Large intestine (tissue), 3 donors: Measurements from ENCODE around the gene EGFL7. TPM values are rescaled to one million over a fixed set of nuclear protein-coding genes. Genes with fewer than 3 reads are reported as not detected.

Source experiments
- DNase-seq, 2 donors: peaks; one replicate each; pipeline versions ENCODE4 v3.0.0 to v3.0.0-alpha.2; 2013
- H3K27ac ChIP-seq: one replicate; pipeline ENCODE4 v1.5.1; 2013; ENCODE audit warnings: low read length
- H3K27me3 ChIP-seq: 2 replicates; pipeline ENCODE4 v1.6.1; 2013; ENCODE audit warnings: low read length; ENCODE audit not compliant: control insufficient read depth, insufficient read depth
- H3K36me3 ChIP-seq: 2 replicates; pipeline ENCODE4 v1.6.1; 2013; ENCODE audit warnings: low read length; ENCODE audit not compliant: control insufficient read depth, insufficient read depth
- H3K4me1 ChIP-seq: one replicate; pipeline ENCODE4 v1.6.1; 2013; ENCODE audit warnings: low read length; ENCODE audit not compliant: control insufficient read depth, insufficient read depth
- H3K4me3 ChIP-seq: one replicate; pipeline ENCODE4 v1.5.1; 2013; ENCODE audit warnings: low read length
- H3K9me3 ChIP-seq: one replicate; pipeline ENCODE4 v1.6.1; 2013; ENCODE audit warnings: mild to moderate bottlenecking, low read depth, low read length, moderate library complexity; ENCODE audit not compliant: control insufficient read depth
- WGBS: methylation state at CpG from one replicate; pipeline ENCODE4 v1.1.5; 2013; ENCODE audit warnings: low lambda C conversion rate; ENCODE audit not compliant: insufficient coverage; 5-methylcytosine and 5-hydroxymethylcytosine counted together
- polyA plus RNA-seq: library from polyadenylated mRNA; unstranded; fragments of 120-200 nt; gene quantifications from one replicate; pipeline ENCODE4 v1.2.1, GENCODE V29; 2013

EGFL7 gene
- polyA plus RNA-seq, 1 donor: 47.5 TPM

GRCh38 chr9:136674786-136675349 lies 12.2 kb downstream of the EGFL7 start:
- Histone ChIP-seq H3K36me3 (peaks cover 47% of the 10 kb centered on the region), H3K27me3 (no peaks in the 10 kb centered on the region), H3K4me3 (no peak overlapping the region), H3K9me3 (no peaks in the 10 kb centered on the region), H3K27ac (peak overlapping the region; percentile 98), H3K4me1 (peaks cover 89% of the 10 kb centered on the region)
- WGBS: no CpG with 5 or more reads among the region's 11 CpGs
- DNase-seq: peak; percentile 92 to 96

- peak; percentile 76 to 89 for DNase-seq
- Histone ChIP-seq H3K4me1 (peaks cover 83% of the 10 kb centered on the region), H3K27ac (peak overlapping the region; percentile 98), H3K4me3 (peak overlapping the region; percentile 23), H3K9me3 (no peaks in the 10 kb centered on the region), H3K27me3 (no peaks in the 10 kb centered on the region), H3K36me3 (peaks cover 47% of the 10 kb centered on the region)
- WGBS: no CpG with 5 or more reads among the region's 16 CpGs
Observed at GRCh38 chr9:136675477-136676296, 13.0 kb downstream of the EGFL7 start.

- Histone ChIP-seq H3K9me3 (no peaks in the 10 kb centered on the region), H3K4me3 (no peak overlapping the region), H3K27ac (peak overlapping the region; percentile 98), H3K36me3 (peaks cover 47% of the 10 kb centered on the region), H3K4me1 (peaks cover 86% of the 10 kb centered on the region), H3K27me3 (no peaks in the 10 kb centered on the region)
- no peak for DNase-seq
- WGBS: no CpG with 5 or more reads among the region's 13 CpGs
Observed at GRCh38 chr9:136676297-136676794, 13.6 kb downstream of the EGFL7 start.

DNA sequence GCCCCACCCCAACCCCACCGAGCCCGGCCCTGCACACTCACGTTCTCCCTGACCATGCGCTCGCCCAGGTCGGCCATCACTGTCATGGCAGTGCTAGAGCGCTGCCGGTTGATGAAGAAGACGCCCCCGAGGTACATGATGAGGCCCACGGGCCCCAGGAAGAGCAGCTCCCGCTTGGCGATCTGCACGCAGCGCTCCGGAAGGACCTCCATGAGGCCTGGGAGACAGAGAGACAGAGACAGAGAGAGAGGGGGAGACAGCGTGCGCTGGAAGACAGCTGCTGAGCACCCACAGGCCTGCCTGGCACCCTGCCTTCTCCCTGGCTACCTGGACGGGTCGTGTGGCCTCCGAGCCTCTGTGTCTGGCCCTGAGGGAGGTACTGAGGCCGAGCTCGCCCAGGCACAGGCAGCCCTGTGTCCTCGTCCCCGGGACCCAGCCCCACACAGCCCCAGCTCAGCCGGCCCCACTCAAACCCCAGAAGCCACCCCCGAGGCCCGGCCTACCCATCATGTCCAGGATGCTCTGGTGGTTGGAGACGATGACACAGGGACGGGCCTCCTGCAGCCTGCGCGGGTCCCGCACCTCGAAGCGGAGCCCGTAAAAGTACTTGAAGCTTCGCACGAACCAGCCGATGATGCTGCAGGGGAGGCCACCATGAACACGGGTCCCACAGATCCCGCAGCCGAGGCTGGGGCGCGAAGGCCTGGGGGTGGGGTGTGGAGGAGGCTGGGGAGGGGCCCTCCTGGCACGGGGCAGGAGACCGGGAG lies 14.4 kb downstream of the EGFL7 start:
- DNase-seq: no peak
- Histone ChIP-seq H3K9me3 (no peaks in the 10 kb centered on the region), H3K36me3 (peaks cover 42% of the 10 kb centered on the region), H3K27ac (peak overlapping the region; percentile 30), H3K4me1 (peaks cover 85% of the 10 kb centered on the region), H3K27me3 (no peaks in the 10 kb centered on the region), H3K4me3 (no peak overlapping the region)
- 100% methylated on average over 1 of the region's 46 CpGs for WGBS

- Histone ChIP-seq H3K4me1 (peaks cover 84% of the 10 kb centered on the region), H3K27me3 (no peaks in the 10 kb centered on the region), H3K27ac (no peak overlapping the region), H3K9me3 (no peaks in the 10 kb centered on the region), H3K36me3 (peaks cover 38% of the 10 kb centered on the region), H3K4me3 (no peak overlapping the region)
- WGBS: no CpG with 5 or more reads among the region's 15 CpGs
- DNase-seq: no peak
Observed at GRCh38 chr9:136678034-136678433, 15.3 kb downstream of the EGFL7 start.

- Histone ChIP-seq H3K9me3 (no peaks in the 10 kb centered on the region), H3K27ac (peak overlapping the region; percentile 27), H3K4me3 (no peak overlapping the region), H3K36me3 (peaks cover 35% of the 10 kb centered on the region), H3K4me1 (peaks cover 81% of the 10 kb centered on the region), H3K27me3 (no peaks in the 10 kb centered on the region)
- WGBS: 100% methylated on average over 1 of the region's 6 CpGs
- DNase-seq: no peak
Observed at GRCh38 chr9:136678624-136679023, 15.9 kb downstream of the EGFL7 start.

DNA sequence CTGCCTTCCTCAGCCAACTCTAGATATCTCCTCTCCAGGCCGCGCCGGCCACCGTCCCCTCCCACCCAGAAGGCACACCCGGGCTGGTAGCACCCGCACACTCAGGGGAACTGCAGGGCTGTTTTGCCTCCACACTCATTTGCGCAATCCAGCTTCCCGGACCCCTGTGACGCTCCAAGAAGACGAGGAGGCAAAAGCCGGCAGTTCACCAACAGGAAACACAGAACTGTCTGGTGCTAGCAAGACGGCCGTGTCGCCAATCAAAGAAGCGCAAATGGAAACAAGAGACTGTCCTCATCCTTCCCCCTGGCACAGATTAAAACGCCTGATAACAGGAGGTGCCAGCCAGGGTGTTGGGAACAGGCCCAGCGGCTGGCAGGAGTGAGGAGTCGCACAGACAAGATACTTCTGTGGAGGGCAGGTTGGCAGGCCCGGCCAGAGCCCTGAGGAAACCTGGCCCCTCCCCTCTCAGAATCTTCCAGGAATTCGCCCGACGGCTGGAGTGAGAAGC lies 16.8 kb downstream of the EGFL7 start:
- Histone ChIP-seq H3K27ac (peak overlapping the region; percentile 2), H3K4me1 (peaks cover 75% of the 10 kb centered on the region), H3K4me3 (no peak overlapping the region), H3K9me3 (no peaks in the 10 kb centered on the region), H3K27me3 (no peaks in the 10 kb centered on the region), H3K36me3 (peaks cover 30% of the 10 kb centered on the region)
- no peak for DNase-seq
- no CpG with 5 or more reads among the region's 22 CpGs for WGBS

- Histone ChIP-seq H3K27me3 (no peaks in the 10 kb centered on the region), H3K27ac (no peak overlapping the region), H3K9me3 (no peaks in the 10 kb centered on the region), H3K4me3 (no peak overlapping the region), H3K4me1 (peaks cover 77% of the 10 kb centered on the region), H3K36me3 (peaks cover 25% of the 10 kb centered on the region)
- no peak for DNase-seq
- no CpG with 5 or more reads among the region's 17 CpGs for WGBS
Observed at GRCh38 chr9:136681029-136681428, 18.3 kb downstream of the EGFL7 start.

GRCh38 chr9:136681945-136682699 lies 19.4 kb downstream of the EGFL7 start:
- no CpG with 5 or more reads among the region's 20 CpGs for WGBS
- H3K27me3 ChIP-seq: no peaks in the 10 kb centered on the region
- no peaks in the 10 kb centered on the region for H3K9me3 ChIP-seq
- no peak for DNase-seq
- H3K36me3 ChIP-seq: peaks cover 16% of the 10 kb centered on the region
- peaks cover 68% of the 10 kb centered on the region for H3K4me1 ChIP-seq
- H3K4me3 ChIP-seq: no peak overlapping the region
- H3K27ac ChIP-seq: peak overlapping the region; percentile 18
